Measurements from ENCODE around the gene NACA.

GRCh38 chr12:56688129-56688845, 36.8 kb downstream of the NACA start, which contains the start of gene PTGES3:
- no peak for TF ChIP-seq ZC3H10 (CRISPR knock-in tag; IDR thresholded peaks at IDR 0.05)
- no peak for TF ChIP-seq ZNF565 (CRISPR knock-in tag; conservative IDR thresholded peaks at IDR 0.05; ENCODE audit: low read depth)
- TF ChIP-seq ZFP3 (CRISPR knock-in tag; IDR thresholded peaks at IDR 0.05), result 0 out of 2 replicates have a peak, but pooled peaks have one; percentile 15
- TF ChIP-seq CREB5 (CRISPR knock-in tag; IDR thresholded peaks at IDR 0.05; ENCODE audit: low read depth), result no peak
- TF ChIP-seq PATZ1 (CRISPR knock-in tag; IDR thresholded peaks at IDR 0.05; ENCODE audit: borderline replicate concordance), result no peak
- TF ChIP-seq ZNF8 (CRISPR knock-in tag; IDR thresholded peaks at IDR 0.05), result 0 out of 2 replicates have a peak, but pooled peaks have one; percentile 27
- no peak for TF ChIP-seq PPARA (CRISPR knock-in tag; IDR thresholded peaks at IDR 0.05; ENCODE audit: borderline replicate concordance)
- no peak for TF ChIP-seq ZFP30 (CRISPR knock-in tag; IDR thresholded peaks at IDR 0.05)
- TF ChIP-seq OSR1 (CRISPR knock-in tag; IDR thresholded peaks at IDR 0.05), result no peak
- TF ChIP-seq TSHZ2 (CRISPR knock-in tag; IDR thresholded peaks at IDR 0.05), result 0 out of 2 replicates have a peak, but pooled peaks have one; percentile 37
- no peak for TF ChIP-seq ZNF70 (CRISPR knock-in tag; IDR thresholded peaks at IDR 0.05)

Data from SK-N-SH treated with all-trans-retinoic acid at 6 μM for 48 hours (cell line).